RPMI7951 (cell line): ENCODE results near the gene PGAP6. TPM values are rescaled to one million over a fixed set of nuclear protein-coding genes. Genes with fewer than 3 reads are reported as not detected.
"Not testable (repeated sequence)": the region's sequence is repeated elsewhere in the genome, so short reads cannot be mapped to it uniquely, and the experiment has no call there.

Experiments used
- DNase-seq: peaks from one replicate; pipeline ENCODE4 v3.0.0-alpha.2; 2012; ENCODE audit warnings: low read depth
- total RNA-seq: library from RNA; depleted of rRNA; stranded (reverse); fragments of >200 nt; shearing (Covaris generic); gene quantifications from 2 replicates; pipeline ENCODE4 v1.2.3, GENCODE V29; 2014; rRNA removed

Gene PGAP6, protein sequence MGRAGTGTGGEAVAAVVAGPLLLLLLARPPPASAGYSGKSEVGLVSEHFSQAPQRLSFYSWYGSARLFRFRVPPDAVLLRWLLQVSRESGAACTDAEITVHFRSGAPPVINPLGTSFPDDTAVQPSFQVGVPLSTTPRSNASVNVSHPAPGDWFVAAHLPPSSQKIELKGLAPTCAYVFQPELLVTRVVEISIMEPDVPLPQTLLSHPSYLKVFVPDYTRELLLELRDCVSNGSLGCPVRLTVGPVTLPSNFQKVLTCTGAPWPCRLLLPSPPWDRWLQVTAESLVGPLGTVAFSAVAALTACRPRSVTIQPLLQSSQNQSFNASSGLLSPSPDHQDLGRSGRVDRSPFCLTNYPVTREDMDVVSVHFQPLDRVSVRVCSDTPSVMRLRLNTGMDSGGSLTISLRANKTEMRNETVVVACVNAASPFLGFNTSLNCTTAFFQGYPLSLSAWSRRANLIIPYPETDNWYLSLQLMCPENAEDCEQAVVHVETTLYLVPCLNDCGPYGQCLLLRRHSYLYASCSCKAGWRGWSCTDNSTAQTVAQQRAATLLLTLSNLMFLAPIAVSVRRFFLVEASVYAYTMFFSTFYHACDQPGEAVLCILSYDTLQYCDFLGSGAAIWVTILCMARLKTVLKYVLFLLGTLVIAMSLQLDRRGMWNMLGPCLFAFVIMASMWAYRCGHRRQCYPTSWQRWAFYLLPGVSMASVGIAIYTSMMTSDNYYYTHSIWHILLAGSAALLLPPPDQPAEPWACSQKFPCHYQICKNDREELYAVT
- total RNA-seq: 20.2 and 25.8 TPM in 2 replicates

GRCh38 chr16:381789-382717 lies at the start of gene PGAP6:
Gene PGAP6, minus strand, starts transcription at chr16:381978. Its CDS starts 157 bp downstream, at chr16:381821.
- peak; percentile 49 for DNase-seq

DNA sequence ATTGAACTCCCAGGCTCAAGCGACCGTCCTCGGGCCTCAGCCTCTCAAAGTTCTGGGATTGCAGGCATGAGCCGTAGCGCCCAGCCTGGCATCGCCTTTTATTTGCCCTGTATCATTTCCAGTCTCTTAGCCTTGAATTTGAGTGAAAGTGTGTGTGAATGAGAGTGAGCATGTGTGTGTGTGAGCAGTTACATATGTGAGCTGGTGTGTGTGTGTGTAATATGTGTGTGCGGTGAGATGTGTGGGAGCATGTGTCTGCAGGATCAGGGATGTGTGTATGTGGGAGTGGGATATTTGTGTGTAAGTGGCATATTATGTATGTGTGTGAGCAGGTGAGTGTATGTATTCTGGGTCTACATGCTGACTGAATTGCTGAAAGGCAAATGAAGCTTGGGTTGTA lies 49.1 kb upstream of the PGAP6 start:
- DNase-seq: no peak

DNA sequence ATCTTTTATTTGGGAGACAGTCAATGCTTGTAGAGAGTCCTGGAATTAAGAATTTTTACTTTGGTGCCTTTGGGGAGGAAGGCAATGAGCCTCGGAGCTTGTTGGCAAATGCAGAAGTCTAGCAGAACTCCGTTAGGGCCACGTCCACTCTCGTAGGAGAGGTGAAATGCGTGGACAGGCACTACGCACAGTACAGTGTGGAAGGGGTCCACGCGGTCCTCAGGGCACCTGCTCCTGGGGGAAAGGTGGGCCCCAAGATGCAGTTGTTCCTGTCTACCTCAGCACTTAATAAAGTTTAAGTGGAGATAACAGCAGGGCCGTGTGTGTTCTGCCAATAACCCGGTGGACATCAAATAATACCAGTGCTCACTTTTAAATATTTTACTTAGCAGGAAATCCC lies 45.5 kb upstream of the PGAP6 start:
- DNase-seq: no peak

GRCh38 chr16:426906-427249 lies 45.1 kb upstream of the PGAP6 start:
- no peak for DNase-seq

DNA sequence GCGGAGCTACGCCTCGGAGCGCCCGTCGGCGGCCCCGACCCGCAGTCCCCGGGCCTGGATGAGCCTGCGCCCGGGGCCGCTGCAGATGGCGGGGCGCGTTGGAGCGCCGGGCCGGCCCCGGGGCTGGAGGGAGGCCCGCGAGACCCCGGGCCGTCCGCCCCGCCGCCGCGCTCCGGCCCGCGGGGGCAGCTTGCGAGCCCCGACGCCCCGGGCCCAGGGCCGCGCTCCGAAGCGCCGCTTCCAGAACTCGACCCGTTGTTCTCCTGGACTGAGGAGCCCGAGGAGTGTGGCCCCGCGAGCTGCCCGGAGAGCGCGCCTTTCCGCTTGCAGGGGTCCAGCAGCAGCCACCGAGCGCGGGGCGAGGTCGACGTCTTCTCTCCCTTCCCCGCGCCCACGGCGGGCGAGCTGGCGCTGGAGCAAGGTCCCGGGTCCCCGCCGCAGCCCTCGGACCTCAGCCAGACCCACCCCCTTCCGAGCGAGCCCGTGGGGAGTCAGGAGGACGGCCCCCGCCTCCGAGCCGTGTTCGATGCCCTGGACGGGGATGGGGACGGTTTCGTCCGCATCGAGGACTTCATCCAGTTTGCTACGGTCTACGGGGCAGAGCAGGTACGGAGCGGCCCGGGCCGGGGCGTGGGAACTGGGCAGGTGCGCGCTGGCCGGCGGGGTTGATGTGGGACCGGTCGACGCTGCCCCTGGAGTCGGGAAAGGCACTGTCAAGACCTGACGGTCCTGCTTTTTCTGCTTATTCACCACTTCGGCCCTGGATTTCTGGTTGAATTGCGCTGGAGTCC lies 44.5 kb upstream of the PGAP6 start:
- no peak for DNase-seq

- DNase-seq: no peak
Measured at GRCh38 chr16:425740-426114, 43.9 kb upstream of the PGAP6 start.

DNA sequence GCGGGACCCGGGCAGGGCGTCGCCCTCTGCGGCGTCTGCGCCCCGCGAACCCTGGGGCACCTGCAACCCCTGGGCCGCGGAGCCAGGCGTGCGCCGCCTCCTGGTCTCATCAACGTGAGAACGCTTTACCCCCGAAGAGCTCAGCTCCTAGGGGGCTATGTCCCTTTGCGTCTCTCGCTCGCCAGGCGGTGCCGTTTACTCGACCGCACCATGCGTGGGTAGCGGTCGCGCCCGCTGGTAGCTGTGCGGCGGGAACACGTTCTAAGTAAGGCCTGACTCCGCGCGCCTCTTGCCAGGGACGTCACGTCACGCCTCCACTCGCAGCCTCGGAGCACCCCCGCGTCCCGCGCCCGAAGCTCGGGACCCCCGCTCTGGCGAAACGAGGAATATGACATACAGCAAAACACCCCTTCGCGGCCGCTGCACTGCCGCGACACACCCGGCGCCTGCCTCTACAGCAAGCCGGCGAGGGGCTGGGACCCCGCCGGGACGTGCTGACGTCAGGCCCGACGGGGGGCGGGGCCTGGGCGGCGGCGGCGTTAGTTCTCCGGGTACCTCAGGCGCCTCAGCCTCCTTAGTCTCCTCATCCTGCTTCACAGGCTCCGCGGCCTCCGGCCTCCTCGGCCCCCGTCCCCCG lies 43.4 kb upstream of the PGAP6 start, which contains the start of gene RAB11FIP3:
RAB11FIP3 (plus strand) TSS at position 568 of the 637 bp plus-strand sequence. CDS start 358 bp downstream, outside the sequence.
- DNase-seq: peak; percentile 75

GRCh38 chr16:424623-425081 lies 42.9 kb upstream of the PGAP6 start:
- peak; percentile 42 for DNase-seq

- DNase-seq: peak; percentile 97
Measured at GRCh38 chr16:424033-424622, 42.4 kb upstream of the PGAP6 start.

DNA sequence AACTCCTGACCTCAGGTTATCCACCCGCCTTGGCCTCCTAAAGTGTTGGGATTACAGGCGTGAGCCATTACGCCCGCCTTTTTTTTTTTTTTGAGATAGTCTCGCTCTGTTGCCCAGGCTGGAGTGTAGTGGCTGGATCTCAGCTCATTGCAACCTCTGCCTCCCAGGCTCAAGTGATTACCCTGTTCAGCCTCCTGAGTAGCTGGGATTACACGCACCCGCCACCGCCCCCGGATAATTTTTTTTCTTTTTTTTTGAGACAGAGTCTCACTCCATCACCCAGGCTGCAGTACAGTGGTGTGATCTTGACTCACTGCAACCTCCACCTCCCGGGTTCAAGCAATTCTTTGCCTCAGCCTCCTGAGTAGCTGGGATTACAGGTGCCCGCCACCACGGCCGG lies 40.4 kb upstream of the PGAP6 start:
- DNase-seq: not testable (repeated sequence)

GRCh38 chr16:415170-415498 lies 33.4 kb upstream of the PGAP6 start:
- DNase-seq: not testable (repeated sequence)

- no peak for DNase-seq
Measured at GRCh38 chr16:414395-415169, 32.8 kb upstream of the PGAP6 start.

GRCh38 chr16:411576-412265 lies 29.9 kb upstream of the PGAP6 start:
- no peak for DNase-seq

DNA sequence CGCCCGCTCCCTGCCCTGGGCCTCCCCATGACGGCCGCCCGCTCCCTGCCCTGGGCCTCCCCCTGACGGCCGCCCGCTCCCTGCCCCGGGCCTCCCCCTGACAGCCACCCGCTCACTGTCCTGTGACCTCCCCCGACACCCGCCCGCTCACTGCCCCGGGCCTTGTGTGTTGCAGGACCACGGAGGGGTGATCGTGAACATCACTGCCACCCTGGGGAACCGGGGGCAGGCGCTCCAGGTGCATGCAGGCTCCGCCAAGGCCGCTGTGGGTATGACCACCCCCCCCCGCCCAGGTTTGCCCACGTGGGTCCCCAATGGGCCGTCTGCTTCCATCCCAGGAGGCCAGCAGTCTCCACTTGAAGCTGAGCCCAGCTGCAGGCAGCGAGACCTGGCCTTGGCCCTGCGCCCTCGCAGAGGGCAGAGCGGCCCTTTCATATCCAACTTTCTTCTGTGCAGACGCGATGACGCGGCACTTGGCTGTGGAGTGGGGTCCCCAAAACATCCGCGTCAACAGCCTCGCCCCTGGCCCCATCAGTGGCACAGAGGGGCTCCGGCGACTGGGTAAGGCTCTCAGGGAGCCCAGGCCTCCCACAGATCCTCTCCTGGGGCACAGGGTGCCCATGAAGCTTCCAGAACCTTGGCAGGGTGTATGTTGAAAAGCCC lies 28.9 kb upstream of the PGAP6 start:
- no peak for DNase-seq

DNA sequence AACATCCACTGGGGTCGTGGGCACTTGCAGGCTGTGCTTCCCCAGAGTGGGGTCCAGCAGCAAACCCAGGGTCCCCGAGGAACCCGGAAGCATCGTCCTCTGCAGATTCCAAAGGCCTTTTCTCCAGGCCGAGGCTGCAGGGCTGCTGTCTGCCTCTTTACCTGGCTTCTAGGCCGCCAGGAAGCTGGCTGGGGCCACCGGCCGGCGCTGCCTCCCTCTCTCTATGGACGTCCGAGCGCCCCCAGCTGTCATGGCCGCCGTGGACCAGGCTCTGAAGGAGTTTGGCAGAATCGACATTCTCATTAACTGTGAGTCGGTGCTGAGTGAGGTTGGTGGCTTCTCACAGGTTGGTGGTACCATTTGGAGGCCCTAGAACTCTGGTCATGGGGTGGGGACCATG lies 25.5 kb upstream of the PGAP6 start:
- DNase-seq: no peak

GRCh38 chr16:405548-406506 lies 24.0 kb upstream of the PGAP6 start:
- DNase-seq: no peak

GRCh38 chr16:404971-405486 lies 23.3 kb upstream of the PGAP6 start:
- no peak for DNase-seq
